ENCODE results near the gene KCNK15.
"Not testable (repeated sequence)": the region's sequence is repeated elsewhere in the genome, so short reads cannot be mapped to it uniquely, and the experiment has no call there.

KCNK15 gene

GRCh38 chr20:44756011-44756688, 10.5 kb downstream of the KCNK15 start:
- H3K27me3 ChIP-seq (ENCODE audit: control insufficient read depth, insufficient read depth, low read length, poor library complexity, severe bottlenecking): peaks cover 11% of the 10 kb centered on the region
- no peak overlapping the region for H3K27ac ChIP-seq (ENCODE audit: insufficient read depth, low read depth, low read length, poor library complexity, severe bottlenecking)
- no peaks in the 10 kb centered on the region for H3K36me3 ChIP-seq (ENCODE audit: control insufficient read depth, insufficient read depth, low read length)
- no peak overlapping the region for H3K4me3 ChIP-seq (ENCODE audit: insufficient read depth, low read depth, low read length)
- no peaks in the 10 kb centered on the region for H3K9me3 ChIP-seq (ENCODE audit: control insufficient read depth, low read length)
- 93 to 95% methylated on average over 18 of the region's 18 CpGs for WGBS, 2 experiments
- peaks cover 13% of the 10 kb centered on the region for H3K4me1 ChIP-seq (ENCODE audit: control insufficient read depth, insufficient read depth, low read length)

GRCh38 chr20:44756956-44757355, 11.3 kb downstream of the KCNK15 start:
- Histone ChIP-seq H3K4me1 (ENCODE audit: control insufficient read depth, insufficient read depth, low read length) (peaks cover 13% of the 10 kb centered on the region), H3K4me3 (ENCODE audit: insufficient read depth, low read depth, low read length) (no peak overlapping the region), H3K9me3 (ENCODE audit: control insufficient read depth, low read length) (no peaks in the 10 kb centered on the region), H3K27me3 (ENCODE audit: control insufficient read depth, insufficient read depth, low read length, poor library complexity, severe bottlenecking) (peaks cover 11% of the 10 kb centered on the region), H3K36me3 (ENCODE audit: control insufficient read depth, insufficient read depth, low read length) (no peaks in the 10 kb centered on the region), H3K27ac (ENCODE audit: insufficient read depth, low read depth, low read length, poor library complexity, severe bottlenecking) (no peak overlapping the region)
- 93 to 97% methylated on average over 5 of the region's 5 CpGs for WGBS, 2 experiments

GRCh38 chr20:44758247-44759101, 12.8 kb downstream of the KCNK15 start:
- Histone ChIP-seq H3K4me3 (ENCODE audit: insufficient read depth, low read depth, low read length) (no peak overlapping the region), H3K36me3 (ENCODE audit: control insufficient read depth, insufficient read depth, low read length) (no peaks in the 10 kb centered on the region), H3K9me3 (ENCODE audit: control insufficient read depth, low read length) (no peaks in the 10 kb centered on the region), H3K27me3 (ENCODE audit: control insufficient read depth, insufficient read depth, low read length, poor library complexity, severe bottlenecking) (peaks cover 11% of the 10 kb centered on the region), H3K4me1 (ENCODE audit: control insufficient read depth, insufficient read depth, low read length) (peaks cover 19% of the 10 kb centered on the region), H3K27ac (ENCODE audit: insufficient read depth, low read depth, low read length, poor library complexity, severe bottlenecking) (no peak overlapping the region)
- 85 to 90% methylated on average over 10 of the region's 10 CpGs for WGBS, 2 experiments

GRCh38 chr20:44759595-44759994, 13.9 kb downstream of the KCNK15 start:
- no peaks in the 10 kb centered on the region for H3K36me3 ChIP-seq (ENCODE audit: control insufficient read depth, insufficient read depth, low read length)
- no peaks in the 10 kb centered on the region for H3K9me3 ChIP-seq (ENCODE audit: control insufficient read depth, low read length)
- no peak overlapping the region for H3K4me3 ChIP-seq (ENCODE audit: insufficient read depth, low read depth, low read length)
- peaks cover 11% of the 10 kb centered on the region for H3K27me3 ChIP-seq (ENCODE audit: control insufficient read depth, insufficient read depth, low read length, poor library complexity, severe bottlenecking)
- peaks cover 14% of the 10 kb centered on the region for H3K4me1 ChIP-seq (ENCODE audit: control insufficient read depth, insufficient read depth, low read length)
- WGBS, 2 experiments: 93 to 96% methylated on average over 1 of the region's 1 CpG
- no peak overlapping the region for H3K27ac ChIP-seq (ENCODE audit: insufficient read depth, low read depth, low read length, poor library complexity, severe bottlenecking)

GRCh38 chr20:44761423-44761822, 15.8 kb downstream of the KCNK15 start:
- H3K36me3 ChIP-seq (ENCODE audit: control insufficient read depth, insufficient read depth, low read length): no peaks in the 10 kb centered on the region
- peaks cover 14% of the 10 kb centered on the region for H3K4me1 ChIP-seq (ENCODE audit: control insufficient read depth, insufficient read depth, low read length)
- H3K27ac ChIP-seq (ENCODE audit: insufficient read depth, low read depth, low read length, poor library complexity, severe bottlenecking): no peak overlapping the region
- H3K27me3 ChIP-seq (ENCODE audit: control insufficient read depth, insufficient read depth, low read length, poor library complexity, severe bottlenecking): peaks cover 11% of the 10 kb centered on the region
- H3K4me3 ChIP-seq (ENCODE audit: insufficient read depth, low read depth, low read length): no peak overlapping the region
- H3K9me3 ChIP-seq (ENCODE audit: control insufficient read depth, low read length): no peaks in the 10 kb centered on the region
- WGBS, 2 experiments: 72 to 74% methylated on average over 3 of the region's 3 CpGs

GRCh38 chr20:44762466-44763140, 16.9 kb downstream of the KCNK15 start:
- no peaks in the 10 kb centered on the region for H3K36me3 ChIP-seq (ENCODE audit: control insufficient read depth, insufficient read depth, low read length)
- H3K27ac ChIP-seq (ENCODE audit: insufficient read depth, low read depth, low read length, poor library complexity, severe bottlenecking): no peak overlapping the region
- H3K4me3 ChIP-seq (ENCODE audit: insufficient read depth, low read depth, low read length): no peak overlapping the region
- whole genome bisulfite sequencing, 2 experiments: 80 to 82% methylated on average over 10 of the region's 10 CpGs
- no peaks in the 10 kb centered on the region for H3K9me3 ChIP-seq (ENCODE audit: control insufficient read depth, low read length)
- peaks cover 14% of the 10 kb centered on the region for H3K4me1 ChIP-seq (ENCODE audit: control insufficient read depth, insufficient read depth, low read length)
- peaks cover 11% of the 10 kb centered on the region for H3K27me3 ChIP-seq (ENCODE audit: control insufficient read depth, insufficient read depth, low read length, poor library complexity, severe bottlenecking)

GRCh38 chr20:44763798-44764197, 18.1 kb downstream of the KCNK15 start:
- H3K9me3 ChIP-seq (ENCODE audit: control insufficient read depth, low read length); H3K36me3 ChIP-seq (ENCODE audit: control insufficient read depth, insufficient read depth, low read length); H3K4me3 ChIP-seq (ENCODE audit: insufficient read depth, low read depth, low read length); H3K27ac ChIP-seq (ENCODE audit: insufficient read depth, low read depth, low read length, poor library complexity, severe bottlenecking): not testable (repeated sequence)
- Histone ChIP-seq H3K27me3 (ENCODE audit: control insufficient read depth, insufficient read depth, low read length, poor library complexity, severe bottlenecking) (peaks cover 11% of the 10 kb centered on the region), H3K4me1 (ENCODE audit: control insufficient read depth, insufficient read depth, low read length) (peaks cover 14% of the 10 kb centered on the region)
- 84 to 88% methylated on average over 2 to 3 of the region's 3 CpGs for WGBS, 2 experiments

GRCh38 chr20:44765091-44765490, 19.4 kb downstream of the KCNK15 start:
- no peak overlapping the region for H3K4me3 ChIP-seq (ENCODE audit: insufficient read depth, low read depth, low read length)
- WGBS, 2 experiments: 62 to 78% methylated on average over 4 of the region's 4 CpGs
- peaks cover 4% of the 10 kb centered on the region for H3K27me3 ChIP-seq (ENCODE audit: control insufficient read depth, insufficient read depth, low read length, poor library complexity, severe bottlenecking)
- H3K9me3 ChIP-seq (ENCODE audit: control insufficient read depth, low read length): no peaks in the 10 kb centered on the region
- H3K27ac ChIP-seq (ENCODE audit: insufficient read depth, low read depth, low read length, poor library complexity, severe bottlenecking): no peak overlapping the region
- H3K4me1 ChIP-seq (ENCODE audit: control insufficient read depth, insufficient read depth, low read length): peaks cover 14% of the 10 kb centered on the region
- no peaks in the 10 kb centered on the region for H3K36me3 ChIP-seq (ENCODE audit: control insufficient read depth, insufficient read depth, low read length)

GRCh38 chr20:44765701-44766347, 20.2 kb downstream of the KCNK15 start:
- Histone ChIP-seq H3K4me1 (ENCODE audit: control insufficient read depth, insufficient read depth, low read length) (peaks cover 14% of the 10 kb centered on the region), H3K36me3 (ENCODE audit: control insufficient read depth, insufficient read depth, low read length) (no peaks in the 10 kb centered on the region), H3K27ac (ENCODE audit: insufficient read depth, low read depth, low read length, poor library complexity, severe bottlenecking) (no peak overlapping the region), H3K9me3 (ENCODE audit: control insufficient read depth, low read length) (no peaks in the 10 kb centered on the region), H3K4me3 (ENCODE audit: insufficient read depth, low read depth, low read length) (no peak overlapping the region), H3K27me3 (ENCODE audit: control insufficient read depth, insufficient read depth, low read length, poor library complexity, severe bottlenecking) (no peaks in the 10 kb centered on the region)
- WGBS, 2 experiments: 81 to 88% methylated on average over 6 to 7 of the region's 7 CpGs
